K562 (cell line): ENCODE measurements around the gene KBTBD4. TPM values are rescaled to one million over a fixed set of nuclear protein-coding genes. Genes with fewer than 3 reads are reported as not detected.

Experiments used
- CBX1 ChIP-seq: sonication (generic); IDR thresholded peaks from 2 replicates; pipeline ENCODE4 v1.6.1; 2016; ENCODE audit warnings: antibody characterized with exemption, low read depth, mild to moderate bottlenecking
- EHMT2 ChIP-seq: fragments of 450-650 bp; IDR thresholded peaks from 2 replicates; pipeline ENCODE4 v1.6.1; 2018; ENCODE audit warnings: antibody characterized with exemption
- HIVEP1 ChIP-seq: fragments of 250-450 bp; sonication (Bioruptor Pico); IDR thresholded peaks from 2 replicates; pipeline ENCODE4 v1.4.0; 2020; ENCODE audit warnings: mild to moderate bottlenecking
- ILF3 ChIP-seq: fragments of 450-650 bp; IDR thresholded peaks from 2 replicates; pipeline ENCODE4 v1.6.1; 2018; ENCODE audit warnings: antibody characterized with exemption, mild to moderate bottlenecking, moderate library complexity, borderline replicate concordance
- MCM5 ChIP-seq: fragments of 450-650 bp; IDR thresholded peaks from 2 replicates; pipeline ENCODE4 v1.6.1; 2016; ENCODE audit warnings: low read depth
- MIER1 ChIP-seq: fragments of 450-650 bp; IDR thresholded peaks from 2 replicates; pipeline ENCODE4 v1.6.1; 2016; ENCODE audit warnings: antibody characterized with exemption, mild to moderate bottlenecking, low read depth
- NCOR1 ChIP-seq: fragments of 450-650 bp; IDR thresholded peaks from 2 replicates; pipeline ENCODE4 v1.6.1; 2016; ENCODE audit warnings: mild to moderate bottlenecking, moderate library complexity
- PPARD ChIP-seq: fragments of 250-450 bp; sonication (Bioruptor Pico); IDR thresholded peaks from 2 replicates; pipeline ENCODE4 v1.8.0; 2022; ENCODE audit warnings: inconsistent platforms, mild to moderate bottlenecking, moderate library complexity
- PTRF ChIP-seq: fragments of 450-650 bp; IDR thresholded peaks from 2 replicates; pipeline ENCODE4 v1.6.1; 2016; ENCODE audit warnings: mild to moderate bottlenecking, missing genetic modification characterization, missing compliant biosample characterization
- PYGO2 ChIP-seq: fragments of 450-650 bp; IDR thresholded peaks from 2 replicates; pipeline ENCODE4 v1.6.1; 2016; ENCODE audit warnings: mild to moderate bottlenecking, missing genetic modification characterization, moderate library complexity, missing compliant biosample characterization
- SMARCC2 ChIP-seq: fragments of 450-650 bp; IDR thresholded peaks from 2 replicates; pipeline ENCODE4 v1.6.1; 2017; ENCODE audit warnings: antibody characterized with exemption, moderate library complexity, mild to moderate bottlenecking, low read depth
- XRCC4 ChIP-seq: IDR thresholded peaks from one replicate; pipeline ENCODE4 v1.6.1; 2011; ENCODE audit not compliant: insufficient read depth, insufficient read length; ENCODE audit errors: extremely low read depth
- ZKSCAN1 ChIP-seq: fragments of 150-350 bp; IDR thresholded peaks from 2 replicates; pipeline ENCODE4 v1.6.1; 2016; ENCODE audit warnings: low read depth, low read length
- ZNF143 ChIP-seq: sonication (generic); formaldehyde crosslinking; IDR thresholded peaks from 2 replicates; pipeline ENCODE4 v1.9.0; 2022; ENCODE audit warnings: mild to moderate bottlenecking, missing genetic modification reagents
- polyA plus RNA-seq, 8 experiments: library from polyadenylated mRNA; depleted of rRNA in 4 of 8; stranded (reverse) in 5 of 8; unstranded in 3 of 8; fragments of >200 nt; fragmentation: Nextera tagmentation in 2 of 8; fragmentation: Illumina TruSeq in 1 of 8; extraction: Ambion mirVana in 2 of 8; extraction: Trizol in 1 of 8; gene quantifications; 2 replicates each; pipeline versions ENCODE4 v1.2.1 to v1.2.3, GENCODE V29; 2011 to 2014; ENCODE audit warnings: inconsistent platforms in 1 of 8, missing spikeins in 1 of 8
- total RNA-seq, 7 experiments: library from RNA; depleted of rRNA in 6 of 7; stranded (reverse); fragments of >200 nt in 6 of 7; fragmentation: Illumina TruSeq in 2 of 7; extraction: Trizol in 2 of 7; gene quantifications; 2 replicates each; pipeline versions ENCODE4 v1.2.1 to v1.2.3, GENCODE V29; 2011 to 2021; ENCODE audit warnings: low replicate concordance in 1 of 7
- TF ChIP-seq, protein P1 (sequence below), 2 experiments: fragments of 450-650 bp; conservative IDR thresholded peaks; 2 replicates each; pipeline ENCODE4 v1.6.1; 2017; ENCODE audit warnings: mild to moderate bottlenecking in 2 of 2, moderate library complexity in 2 of 2
- TF ChIP-seq, protein P2 (sequence below): fragments of 450-650 bp; formaldehyde crosslinking; IDR thresholded peaks from 2 replicates; pipeline ENCODE4 v1.4.0; 2020; ENCODE audit warnings: mild to moderate bottlenecking
- TF ChIP-seq, protein P3 (sequence below): sonication (generic); formaldehyde crosslinking; IDR thresholded peaks from 2 replicates; pipeline ENCODE4 v1.8.0; 2022; ENCODE audit warnings: mild to moderate bottlenecking, missing genetic modification reagents
- TF ChIP-seq, protein P4 (sequence below): fragments of 250-450 bp; sonication (Bioruptor Pico); IDR thresholded peaks from 2 replicates; pipeline ENCODE4 v1.4.0; 2020; ENCODE audit warnings: mild to moderate bottlenecking, moderate library complexity, borderline replicate concordance

Gene KBTBD4
- total and polyA plus RNA-seq, 9 of the 15 experiments (the other 6 are each of a cell fraction or from before 2014, with no cell fraction given): 7.0 to 33.9 (median 13.3) TPM

DNA sequence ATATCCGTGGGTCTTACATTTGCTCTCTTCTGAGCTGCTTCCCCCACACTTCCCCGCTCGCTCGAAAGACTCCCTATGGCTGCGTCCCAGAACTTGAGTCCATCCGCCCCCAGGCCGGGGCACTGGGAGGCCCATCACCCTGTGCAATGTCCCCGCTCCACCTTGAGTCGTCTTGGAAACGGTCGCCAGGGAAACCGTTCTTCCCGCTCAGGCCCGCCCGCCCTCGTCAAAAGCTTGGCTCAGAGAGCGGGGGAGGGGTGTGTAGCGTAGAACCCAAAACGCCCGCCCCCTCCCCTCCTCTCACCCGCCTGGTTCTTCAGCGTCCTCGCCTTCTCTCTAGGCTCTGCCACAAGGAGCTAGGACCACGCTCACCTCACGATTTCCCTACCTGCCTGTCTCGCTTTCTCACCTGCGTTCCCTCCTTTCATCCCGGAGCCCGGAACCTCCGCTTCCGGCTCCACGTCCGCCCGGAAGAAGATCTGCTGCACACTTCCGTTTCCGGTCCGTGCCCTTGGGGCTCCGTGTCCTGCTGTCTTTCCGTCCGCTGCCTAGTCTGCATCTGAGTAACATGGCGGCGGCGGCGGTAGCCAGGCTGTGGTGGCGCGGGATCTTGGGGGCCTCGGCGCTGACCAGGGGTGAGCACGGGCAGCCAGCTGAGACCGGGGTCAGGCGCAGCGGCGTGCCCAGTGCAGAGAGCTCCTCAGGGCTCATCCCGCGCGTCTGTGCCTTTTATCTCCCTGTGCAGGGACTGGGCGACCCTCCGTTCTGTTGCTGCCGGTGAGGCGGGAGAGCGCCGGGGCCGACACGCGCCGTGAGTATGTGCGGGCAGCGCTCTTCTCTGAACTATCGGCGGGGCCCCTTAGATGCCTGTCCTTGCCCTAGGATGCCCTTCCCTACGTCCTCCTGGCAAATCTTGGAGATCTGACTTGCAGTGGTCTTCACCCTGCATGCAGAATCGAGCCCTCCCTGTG lies at the start of gene KBTBD4, which contains the start of gene NDUFS3 (continued):
- TF ChIP-seq, protein P1, sequence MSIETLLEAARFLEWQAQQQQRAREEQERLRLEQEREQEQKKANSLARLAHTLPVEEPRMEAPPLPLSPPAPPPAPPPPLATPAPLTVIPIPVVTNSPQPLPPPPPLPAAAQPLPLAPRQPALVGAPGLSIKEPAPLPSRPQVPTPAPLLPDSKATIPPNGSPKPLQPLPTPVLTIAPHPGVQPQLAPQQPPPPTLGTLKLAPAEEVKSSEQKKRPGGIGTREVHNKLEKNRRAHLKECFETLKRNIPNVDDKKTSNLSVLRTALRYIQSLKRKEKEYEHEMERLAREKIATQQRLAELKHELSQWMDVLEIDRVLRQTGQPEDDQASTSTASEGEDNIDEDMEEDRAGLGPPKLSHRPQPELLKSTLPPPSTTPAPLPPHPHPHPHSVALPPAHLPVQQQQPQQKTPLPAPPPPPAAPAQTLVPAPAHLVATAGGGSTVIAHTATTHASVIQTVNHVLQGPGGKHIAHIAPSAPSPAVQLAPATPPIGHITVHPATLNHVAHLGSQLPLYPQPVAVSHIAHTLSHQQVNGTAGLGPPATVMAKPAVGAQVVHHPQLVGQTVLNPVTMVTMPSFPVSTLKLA (conservative IDR thresholded peaks at IDR 0.05): peak; percentile 69 to 90
- TF ChIP-seq PPARD (CRISPR knock-in tag) (no peak), MIER1 (peak; percentile 84), ILF3 (no peak; the same call in 1 of the 2 replicates), HIVEP1 (no peak), ZNF143 (no peak), PYGO2 (tag) (no peak), XRCC4 (no peak), MCM5 (no peak), CBX1 (peak; percentile 96), PTRF (no peak), ZKSCAN1 (peak; percentile 81; the same call in 1 of the 2 replicates), EHMT2 (peak; percentile 51), NCOR1 (peak; percentile 73), SMARCC2 (no peak)
- TF ChIP-seq, protein P2, sequence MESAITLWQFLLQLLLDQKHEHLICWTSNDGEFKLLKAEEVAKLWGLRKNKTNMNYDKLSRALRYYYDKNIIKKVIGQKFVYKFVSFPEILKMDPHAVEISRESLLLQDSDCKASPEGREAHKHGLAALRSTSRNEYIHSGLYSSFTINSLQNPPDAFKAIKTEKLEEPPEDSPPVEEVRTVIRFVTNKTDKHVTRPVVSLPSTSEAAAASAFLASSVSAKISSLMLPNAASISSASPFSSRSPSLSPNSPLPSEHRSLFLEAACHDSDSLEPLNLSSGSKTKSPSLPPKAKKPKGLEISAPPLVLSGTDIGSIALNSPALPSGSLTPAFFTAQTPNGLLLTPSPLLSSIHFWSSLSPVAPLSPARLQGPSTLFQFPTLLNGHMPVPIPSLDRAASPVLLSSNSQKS: no peak
- TF ChIP-seq, protein P3, sequence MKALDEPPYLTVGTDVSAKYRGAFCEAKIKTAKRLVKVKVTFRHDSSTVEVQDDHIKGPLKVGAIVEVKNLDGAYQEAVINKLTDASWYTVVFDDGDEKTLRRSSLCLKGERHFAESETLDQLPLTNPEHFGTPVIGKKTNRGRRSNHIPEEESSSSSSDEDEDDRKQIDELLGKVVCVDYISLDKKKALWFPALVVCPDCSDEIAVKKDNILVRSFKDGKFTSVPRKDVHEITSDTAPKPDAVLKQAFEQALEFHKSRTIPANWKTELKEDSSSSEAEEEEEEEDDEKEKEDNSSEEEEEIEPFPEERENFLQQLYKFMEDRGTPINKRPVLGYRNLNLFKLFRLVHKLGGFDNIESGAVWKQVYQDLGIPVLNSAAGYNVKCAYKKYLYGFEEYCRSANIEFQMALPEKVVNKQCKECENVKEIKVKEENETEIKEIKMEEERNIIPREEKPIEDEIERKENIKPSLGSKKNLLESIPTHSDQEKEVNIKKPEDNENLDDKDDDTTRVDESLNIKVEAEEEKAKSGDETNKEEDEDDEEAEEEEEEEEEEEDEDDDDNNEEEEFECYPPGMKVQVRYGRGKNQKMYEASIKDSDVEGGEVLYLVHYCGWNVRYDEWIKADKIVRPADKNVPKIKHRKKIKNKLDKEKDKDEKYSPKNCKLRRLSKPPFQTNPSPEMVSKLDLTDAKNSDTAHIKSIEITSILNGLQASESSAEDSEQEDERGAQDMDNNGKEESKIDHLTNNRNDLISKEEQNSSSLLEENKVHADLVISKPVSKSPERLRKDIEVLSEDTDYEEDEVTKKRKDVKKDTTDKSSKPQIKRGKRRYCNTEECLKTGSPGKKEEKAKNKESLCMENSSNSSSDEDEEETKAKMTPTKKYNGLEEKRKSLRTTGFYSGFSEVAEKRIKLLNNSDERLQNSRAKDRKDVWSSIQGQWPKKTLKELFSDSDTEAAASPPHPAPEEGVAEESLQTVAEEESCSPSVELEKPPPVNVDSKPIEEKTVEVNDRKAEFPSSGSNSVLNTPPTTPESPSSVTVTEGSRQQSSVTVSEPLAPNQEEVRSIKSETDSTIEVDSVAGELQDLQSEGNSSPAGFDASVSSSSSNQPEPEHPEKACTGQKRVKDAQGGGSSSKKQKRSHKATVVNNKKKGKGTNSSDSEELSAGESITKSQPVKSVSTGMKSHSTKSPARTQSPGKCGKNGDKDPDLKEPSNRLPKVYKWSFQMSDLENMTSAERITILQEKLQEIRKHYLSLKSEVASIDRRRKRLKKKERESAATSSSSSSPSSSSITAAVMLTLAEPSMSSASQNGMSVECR (CRISPR knock-in tag): peak; percentile 87
- TF ChIP-seq, protein P4, sequence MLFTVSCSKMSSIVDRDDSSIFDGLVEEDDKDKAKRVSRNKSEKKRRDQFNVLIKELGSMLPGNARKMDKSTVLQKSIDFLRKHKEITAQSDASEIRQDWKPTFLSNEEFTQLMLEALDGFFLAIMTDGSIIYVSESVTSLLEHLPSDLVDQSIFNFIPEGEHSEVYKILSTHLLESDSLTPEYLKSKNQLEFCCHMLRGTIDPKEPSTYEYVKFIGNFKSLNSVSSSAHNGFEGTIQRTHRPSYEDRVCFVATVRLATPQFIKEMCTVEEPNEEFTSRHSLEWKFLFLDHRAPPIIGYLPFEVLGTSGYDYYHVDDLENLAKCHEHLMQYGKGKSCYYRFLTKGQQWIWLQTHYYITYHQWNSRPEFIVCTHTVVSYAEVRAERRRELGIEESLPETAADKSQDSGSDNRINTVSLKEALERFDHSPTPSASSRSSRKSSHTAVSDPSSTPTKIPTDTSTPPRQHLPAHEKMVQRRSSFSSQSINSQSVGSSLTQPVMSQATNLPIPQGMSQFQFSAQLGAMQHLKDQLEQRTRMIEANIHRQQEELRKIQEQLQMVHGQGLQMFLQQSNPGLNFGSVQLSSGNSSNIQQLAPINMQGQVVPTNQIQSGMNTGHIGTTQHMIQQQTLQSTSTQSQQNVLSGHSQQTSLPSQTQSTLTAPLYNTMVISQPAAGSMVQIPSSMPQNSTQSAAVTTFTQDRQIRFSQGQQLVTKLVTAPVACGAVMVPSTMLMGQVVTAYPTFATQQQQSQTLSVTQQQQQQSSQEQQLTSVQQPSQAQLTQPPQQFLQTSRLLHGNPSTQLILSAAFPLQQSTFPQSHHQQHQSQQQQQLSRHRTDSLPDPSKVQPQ: no peak
